Calu3 (cell line): ENCODE results near the gene BEST1. TPM values are rescaled to one million over a fixed set of nuclear protein-coding genes. Genes with fewer than 3 reads are reported as not detected.

Experiments used
- BruUV-seq: library from RNA; stranded (reverse); fragments of 400-500 nt; replicated peaks from 2 replicates; lab custom pipeline; 2021; lab: Mats Ljungman, UMichigan
- CTCF ChIA-PET: fragments of 300-600 bp; sonication (Branson Sonifier 250); formaldehyde crosslinking; loops from one replicate; lab custom pipeline; 2022; ENCODE audit warnings: antibody characterized with exemption; lab: Charles Lee
- DNase-seq: peaks from one replicate; pipeline ENCODE4 v3.0.0; 2022
- H3K27ac Mint-ChIP-seq: one replicate; pipeline ENCODE4 v1.8.0; 2022; ENCODE audit warnings: mixed read lengths; ENCODE audit not compliant: unreplicated experiment
- H3K27me3 Mint-ChIP-seq: one replicate; pipeline ENCODE4 v1.8.0; 2022; ENCODE audit warnings: mixed read lengths; ENCODE audit not compliant: unreplicated experiment
- H3K36me3 Mint-ChIP-seq: one replicate; pipeline ENCODE4 v1.8.0; 2022; ENCODE audit warnings: mild to moderate bottlenecking, moderate library complexity, mixed read lengths; ENCODE audit not compliant: insufficient read depth, unreplicated experiment
- H3K4me1 Mint-ChIP-seq: one replicate; pipeline ENCODE4 v1.8.0; 2022; ENCODE audit warnings: mild to moderate bottlenecking, low read depth, mixed read lengths; ENCODE audit not compliant: unreplicated experiment
- H3K4me3 Mint-ChIP-seq: one replicate; pipeline ENCODE4 v1.8.0; 2022; ENCODE audit warnings: mild to moderate bottlenecking, low read depth, moderate library complexity, mixed read lengths; ENCODE audit not compliant: unreplicated experiment
- H3K9me3 Mint-ChIP-seq: one replicate; pipeline ENCODE4 v1.8.0; 2022; ENCODE audit warnings: low read depth, mixed read lengths; ENCODE audit not compliant: unreplicated experiment
- intact Hi-C: fragments of 100-400 bp; cut with micrococcal nuclease; formaldehyde crosslinking; loops from one replicate; pipeline ENCODE4 v1.10.0; 2022; ENCODE audit not compliant: unreplicated experiment
- total RNA-seq: library from RNA; stranded (reverse); gene quantifications from 2 replicates; pipeline ENCODE4 v1.2.3, GENCODE V29; 2022
- TF ChIP-seq, protein P1 (sequence below): fragments of 200-600 bp; IDR thresholded peaks from one replicate; pipeline ENCODE4 v1.8.0; 2022; ENCODE audit warnings: antibody characterized with exemption; ENCODE audit not compliant: unreplicated experiment

BEST1 gene
- total RNA-seq, 1 experiment from 2014 or later, result 1.1 TPM

DNA sequence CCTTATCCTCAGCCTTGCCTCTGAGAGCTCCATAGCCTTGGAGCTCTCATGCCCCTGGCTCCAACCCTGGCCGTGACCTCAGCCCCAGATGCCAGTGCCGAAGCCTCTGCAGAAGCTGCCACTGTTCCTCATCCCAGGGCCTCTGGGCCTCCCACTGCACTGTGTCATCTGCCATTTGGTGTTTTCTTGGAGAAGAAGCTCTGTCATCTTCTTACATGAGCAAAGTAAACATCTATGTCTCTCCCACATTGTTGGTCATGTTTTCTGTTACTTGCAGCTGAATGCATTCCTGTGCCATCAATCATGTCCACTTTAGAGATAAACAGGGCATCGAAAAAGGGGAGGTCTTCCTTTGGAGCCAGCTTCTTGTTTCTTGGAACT lies 62.3 kb downstream of the BEST1 start:
- TF ChIP-seq, protein P1, sequence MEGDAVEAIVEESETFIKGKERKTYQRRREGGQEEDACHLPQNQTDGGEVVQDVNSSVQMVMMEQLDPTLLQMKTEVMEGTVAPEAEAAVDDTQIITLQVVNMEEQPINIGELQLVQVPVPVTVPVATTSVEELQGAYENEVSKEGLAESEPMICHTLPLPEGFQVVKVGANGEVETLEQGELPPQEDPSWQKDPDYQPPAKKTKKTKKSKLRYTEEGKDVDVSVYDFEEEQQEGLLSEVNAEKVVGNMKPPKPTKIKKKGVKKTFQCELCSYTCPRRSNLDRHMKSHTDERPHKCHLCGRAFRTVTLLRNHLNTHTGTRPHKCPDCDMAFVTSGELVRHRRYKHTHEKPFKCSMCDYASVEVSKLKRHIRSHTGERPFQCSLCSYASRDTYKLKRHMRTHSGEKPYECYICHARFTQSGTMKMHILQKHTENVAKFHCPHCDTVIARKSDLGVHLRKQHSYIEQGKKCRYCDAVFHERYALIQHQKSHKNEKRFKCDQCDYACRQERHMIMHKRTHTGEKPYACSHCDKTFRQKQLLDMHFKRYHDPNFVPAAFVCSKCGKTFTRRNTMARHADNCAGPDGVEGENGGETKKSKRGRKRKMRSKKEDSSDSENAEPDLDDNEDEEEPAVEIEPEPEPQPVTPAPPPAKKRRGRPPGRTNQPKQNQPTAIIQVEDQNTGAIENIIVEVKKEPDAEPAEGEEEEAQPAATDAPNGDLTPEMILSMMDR, result no peak
- Mint-ChIP-seq H3K4me1 (peaks cover 9% of the 10 kb centered on the region), H3K36me3 (peaks cover 5% of the 10 kb centered on the region), H3K27me3 (no peaks in the 10 kb centered on the region), H3K4me3 (no peak overlapping the region), H3K27ac (no peak overlapping the region), H3K9me3 (peaks cover 6% of the 10 kb centered on the region)
- BruUV-seq, result no TSS peak
- no peak for DNase-seq
- intact Hi-C loops, result no loop called here
- CTCF ChIA-PET, result interaction anchor here (0.6 to 1.4 kb wide), 2 partner anchors 38 to 57 kb away, joined by 4 to 5 read pairs; no protein-coding TSS in a partner anchor

DNA sequence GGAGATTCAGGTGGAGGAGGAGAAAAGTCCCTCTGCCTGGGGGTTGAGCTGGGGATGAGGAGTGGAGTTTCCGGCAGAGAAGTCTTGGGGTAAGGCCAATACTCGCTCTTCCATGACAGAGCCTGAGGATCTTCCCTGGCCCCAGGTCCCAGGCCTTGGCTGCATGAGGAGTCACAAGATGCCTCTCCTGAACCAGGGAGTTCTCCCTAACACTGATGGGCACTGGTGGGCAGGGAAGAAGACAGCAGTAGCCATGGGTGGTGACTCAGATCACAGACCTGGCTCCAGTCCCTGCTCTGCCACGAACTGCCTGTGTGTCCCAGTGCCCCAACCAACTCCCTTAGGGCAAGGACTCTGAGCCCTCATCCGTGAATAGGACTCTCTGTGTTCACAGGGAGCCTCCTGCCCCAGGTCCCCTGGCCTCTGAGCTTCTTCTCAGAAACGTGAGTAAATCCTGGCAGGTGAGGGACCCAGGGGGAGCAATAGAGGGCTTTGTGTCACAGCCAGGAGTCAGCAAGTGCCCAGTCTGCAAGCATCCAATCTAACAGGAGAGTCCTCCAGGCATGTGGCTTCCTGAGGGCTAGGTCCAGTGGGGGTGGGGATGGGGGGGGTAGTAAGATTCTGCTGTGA lies 62.8 kb downstream of the BEST1 start:
- CTCF ChIA-PET, result interaction anchor here (0.9 to 1.4 kb wide), 3 partner anchors 12 to 41 kb away, joined by 3 to 5 read pairs (median 4); no protein-coding TSS in a partner anchor
- BruUV-seq, result no TSS peak
- peak; percentile 18 for DNase-seq
- H3K27ac Mint-ChIP-seq, result no peak overlapping the region
- no peaks in the 10 kb centered on the region for H3K27me3 Mint-ChIP-seq
- peaks cover 6% of the 10 kb centered on the region for H3K9me3 Mint-ChIP-seq
- peaks cover 10% of the 10 kb centered on the region for H3K4me1 Mint-ChIP-seq
- intact Hi-C loops, result no loop called here
- no peak overlapping the region for H3K4me3 Mint-ChIP-seq
- TF ChIP-seq, protein P1, result no peak
- peaks cover 5% of the 10 kb centered on the region for H3K36me3 Mint-ChIP-seq

Other genes starting within 250 kb of the BEST1 start
- 91.4 and 139 TPM in 2 replicates for gene MYRF, start 197.7 kb upstream of the BEST1 start, total RNA-seq
- gene TMEM258, start 157.8 kb upstream of the BEST1 start, total RNA-seq, result 140 and 146 TPM in 2 replicates
- 72.4 TPM in 2 replicates for gene FEN1, start 157.4 kb upstream of the BEST1 start, total RNA-seq
- gene FADS1, start 133.3 kb upstream of the BEST1 start, total RNA-seq, result 55.6 and 74.1 TPM in 2 replicates
- 8.5 and 19.2 TPM in 2 replicates for gene FADS2, start 122.1 kb upstream of the BEST1 start, total RNA-seq
- 19.7 and 20.5 TPM in 2 replicates for gene FADS3, start 58.8 kb upstream of the BEST1 start, total RNA-seq
- 0.76 and 2.4 TPM in 2 replicates for gene RAB3IL1, start 32.8 kb upstream of the BEST1 start, total RNA-seq
- gene FTH1, start 17.3 kb downstream of the BEST1 start, total RNA-seq, result 1,555 and 1,627 TPM in 2 replicates
- 94.3 and 115 TPM in 2 replicates for gene INCENP, start 173.7 kb downstream of the BEST1 start, total RNA-seq
- gene SCGB1D1, start 239.9 kb downstream of the BEST1 start, total RNA-seq, result not detected in 2 replicates